Activated T-cell treated with anti-CD3 and anti-CD28 coated beads for 4 hours (primary cell): ENCODE results near the gene THAP4.
"Not testable (repeated sequence)": the region's sequence is repeated elsewhere in the genome, so short reads cannot be mapped to it uniquely, and the experiment has no call there.

ENCODE experiments used
- DNase-seq: peaks from one replicate; pipeline ENCODE4 v3.0.0-alpha.2; 2020

Gene THAP4

GRCh38 chr2:241662731-241663130, 25.8 kb upstream of the THAP4 start:
- DNase-seq: not testable (repeated sequence)

- no peak for DNase-seq
These were observed 23.7 kb upstream of the THAP4 start for GRCh38 chr2:241660593-241661213.

GRCh38 chr2:241659150-241659739, 22.3 kb upstream of the THAP4 start:
- peak; percentile 17 for DNase-seq

- DNase-seq: no peak
These were observed 21.3 kb upstream of the THAP4 start for GRCh38 chr2:241658296-241658695.

GRCh38 chr2:241657786-241658254, 20.9 kb upstream of the THAP4 start:
- no peak for DNase-seq

- no peak for DNase-seq
These were observed 19.3 kb upstream of the THAP4 start for GRCh38 chr2:241656190-241656741.

GRCh38 chr2:241655516-241656189, 18.7 kb upstream of the THAP4 start:
- no peak for DNase-seq

GRCh38 chr2:241654551-241654950, 17.6 kb upstream of the THAP4 start:
- no peak for DNase-seq

GRCh38 chr2:241653210-241653750, 16.3 kb upstream of the THAP4 start:
- no peak for DNase-seq

GRCh38 chr2:241652722-241653121, 15.8 kb upstream of the THAP4 start:
- DNase-seq: no peak

- no peak for DNase-seq
These were observed 15.2 kb upstream of the THAP4 start for GRCh38 chr2:241652142-241652541.

GRCh38 chr2:241649927-241650326, 13.0 kb upstream of the THAP4 start:
- no peak for DNase-seq

GRCh38 chr2:241649404-241649803, 12.4 kb upstream of the THAP4 start:
- no peak for DNase-seq

- no peak for DNase-seq
These were observed 11.5 kb upstream of the THAP4 start for GRCh38 chr2:241648453-241648852.

GRCh38 chr2:241645915-241646645, 9.1 kb upstream of the THAP4 start:
- no peak for DNase-seq

- DNase-seq: no peak
These were observed 8.3 kb upstream of the THAP4 start for GRCh38 chr2:241645056-241645914.

GRCh38 chr2:241641631-241642030, 4.7 kb upstream of the THAP4 start:
- no peak for DNase-seq

- no peak for DNase-seq
These were observed 3.3 kb upstream of the THAP4 start for GRCh38 chr2:241640165-241640795.

- DNase-seq: no peak
These were observed 2.4 kb upstream of the THAP4 start for GRCh38 chr2:241639385-241639784.

GRCh38 chr2:241638940-241639339, 2.0 kb upstream of the THAP4 start:
- no peak for DNase-seq
